Skeletal muscle tissue (tissue), 4 donors: ENCODE measurements around the gene DPEP2NB. TPM values are rescaled to one million over a fixed set of nuclear protein-coding genes. Genes with fewer than 3 reads are reported as not detected.
"Not testable (repeated sequence)": the region's sequence is repeated elsewhere in the genome, so short reads cannot be mapped to it uniquely, and the experiment has no call there.

Source experiments
- H3K27ac ChIP-seq: one replicate; pipeline ENCODE4 v1.7.0; 2013; ENCODE audit warnings: mild to moderate bottlenecking, low read depth, low read length, inconsistent platforms
- H3K27me3 ChIP-seq, 3 donors: one replicate each; pipeline ENCODE4 v1.7.0; 2013; ENCODE audit warnings: low read length in 3 of 3; ENCODE audit not compliant: control insufficient read depth in 3 of 3, insufficient read depth in 3 of 3
- H3K36me3 ChIP-seq, 3 donors: one replicate each; pipeline ENCODE4 v1.7.0; 2013; ENCODE audit warnings: low read length in 3 of 3; ENCODE audit not compliant: control insufficient read depth in 3 of 3, insufficient read depth in 3 of 3
- H3K4me1 ChIP-seq, 3 donors: one replicate each; pipeline ENCODE4 v1.7.0; 2013; ENCODE audit warnings: low read length in 3 of 3, mild to moderate bottlenecking in 3 of 3; ENCODE audit not compliant: control insufficient read depth in 3 of 3, insufficient read depth in 3 of 3
- H3K4me3 ChIP-seq, 3 donors: one replicate each; pipeline ENCODE4 v1.7.0; 2013; ENCODE audit warnings: low read length in 3 of 3
- H3K9ac ChIP-seq, 3 donors: one replicate each; pipeline ENCODE4 v1.7.0; 2013; ENCODE audit warnings: low read length in 3 of 3, mild to moderate bottlenecking in 3 of 3, moderate library complexity in 2 of 3, low read depth in 1 of 3
- H3K9me3 ChIP-seq, 3 donors: one replicate each; pipeline ENCODE4 v1.7.0; 2013; ENCODE audit warnings: low read length in 3 of 3; ENCODE audit not compliant: control insufficient read depth in 3 of 3
- total RNA-seq: library from RNA; depleted of rRNA; stranded (reverse); fragments of >200 nt; gene quantifications from one replicate; pipeline ENCODE4 v1.2.3, GENCODE V29; 2014
- donor health status: Osteomylitis.

The DPEP2NB gene
- total RNA-seq, 1 donor from 2014 or later, result not detected

DNA sequence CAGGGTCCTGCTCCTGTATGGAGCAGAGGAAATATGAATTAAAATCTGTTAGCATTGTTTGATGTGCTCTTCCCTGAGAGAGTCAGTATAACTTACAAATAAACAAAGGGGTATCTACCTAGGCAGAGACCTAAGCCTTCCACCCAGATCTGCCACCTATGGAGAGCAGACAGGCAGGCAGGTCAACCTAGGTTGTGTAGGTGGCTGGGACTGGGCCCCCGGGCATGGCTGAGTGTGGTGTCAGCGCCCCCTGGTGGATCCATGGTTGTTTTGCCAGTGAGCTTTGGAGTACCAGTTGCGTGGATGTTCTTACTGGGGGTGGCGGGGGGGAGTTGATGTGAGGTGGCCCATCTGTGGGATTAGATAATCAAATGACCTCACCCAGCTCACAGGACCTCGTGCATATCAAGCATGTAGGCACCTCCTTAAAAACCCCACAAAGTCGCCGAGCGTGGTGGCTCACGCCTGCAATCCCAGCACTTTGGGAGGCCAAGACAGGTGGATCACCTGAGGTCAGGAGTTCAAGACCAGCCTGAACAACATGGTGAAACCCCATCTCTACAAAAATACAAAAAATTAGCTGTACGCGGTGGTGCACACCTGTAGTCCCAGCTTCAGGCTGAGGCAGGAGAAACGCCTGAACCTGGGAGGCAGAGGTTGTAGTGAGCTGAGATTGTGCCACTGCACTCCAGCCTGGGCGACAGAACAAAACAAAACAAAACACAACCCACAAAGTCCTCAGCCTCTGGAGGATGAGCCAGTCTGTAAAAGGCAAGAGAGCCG, 25.0 kb upstream of the DPEP2NB start:
- Histone ChIP-seq H3K4me1 (peaks cover 0 to 8% (median 4%) of the 10 kb centered on the region in 3 donors), H3K9ac (no peak overlapping the region), H3K27ac (no peak overlapping the region), H3K27me3 (no peaks in the 10 kb centered on the region), H3K9me3 (no peaks in the 10 kb centered on the region), H3K4me3 (no peak overlapping the region), H3K36me3 (no peaks in the 10 kb centered on the region)

DNA sequence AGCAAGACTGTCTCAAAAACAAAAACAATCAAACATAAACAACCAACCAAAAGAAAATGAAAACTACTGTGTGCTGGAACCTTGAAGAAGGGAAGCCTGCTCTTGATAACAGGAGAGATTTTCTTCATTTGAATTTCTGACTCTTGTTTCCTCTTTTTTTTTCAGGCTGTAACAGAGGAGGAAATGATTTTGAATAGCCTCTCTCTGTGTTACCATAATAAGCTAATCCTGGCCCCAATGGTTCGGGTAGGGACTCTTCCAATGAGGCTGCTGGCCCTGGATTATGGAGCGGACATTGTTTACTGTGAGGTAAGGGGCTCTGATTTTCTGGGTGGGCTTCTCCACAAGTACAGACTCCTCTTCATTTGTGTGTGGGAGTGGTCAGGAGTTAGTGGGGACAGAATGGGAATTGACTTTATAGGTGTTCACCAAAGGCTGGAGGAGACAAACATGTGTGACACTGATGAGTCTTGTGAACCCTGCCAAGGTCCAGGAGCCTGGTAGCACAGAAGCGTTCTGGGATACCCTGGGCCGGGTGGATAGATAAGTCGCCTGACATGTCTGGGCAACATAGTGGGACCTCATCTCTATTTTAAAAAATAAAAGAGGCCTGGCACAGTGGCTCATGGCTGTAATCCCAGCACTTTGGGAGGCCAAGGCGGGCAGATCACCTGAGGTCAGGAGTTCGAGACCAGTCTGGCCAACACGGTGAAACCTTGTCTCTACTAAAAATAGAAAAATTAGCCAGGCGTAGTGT, 22.3 kb upstream of the DPEP2NB start:
- H3K27ac ChIP-seq, result peak overlapping the region; percentile 52
- peaks cover 4 to 10% (median 6%) of the 10 kb centered on the region in 3 donors for H3K4me1 ChIP-seq
- no peaks in the 10 kb centered on the region for H3K27me3 ChIP-seq
- no peaks in the 10 kb centered on the region for H3K9me3 ChIP-seq
- H3K4me3 ChIP-seq, result no peak overlapping the region
- H3K9ac ChIP-seq, result no peak overlapping the region
- no peaks in the 10 kb centered on the region for H3K36me3 ChIP-seq

DNA sequence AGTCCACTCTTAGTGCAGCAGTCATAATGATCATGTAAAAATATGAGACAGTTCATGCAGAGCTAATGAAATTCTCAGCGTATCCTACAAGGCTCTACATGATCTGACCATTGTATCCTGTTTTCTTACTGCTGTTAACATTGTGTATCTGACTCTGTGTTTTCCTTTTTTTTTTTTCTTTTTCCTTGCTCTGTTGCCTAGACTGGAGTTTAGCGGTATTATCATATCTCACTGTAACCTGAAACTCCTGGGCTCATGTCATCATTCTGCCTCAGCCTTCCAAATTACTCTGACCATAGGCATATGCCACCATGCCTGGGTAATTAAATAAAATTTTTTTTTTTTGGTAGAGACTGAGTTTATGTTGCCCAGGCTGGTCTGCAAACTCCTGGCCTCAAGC, 19.5 kb upstream of the DPEP2NB start:
- no peaks in the 10 kb centered on the region for H3K27me3 ChIP-seq
- H3K27ac ChIP-seq, result no peak overlapping the region
- H3K9ac ChIP-seq, result no peak overlapping the region

DNA sequence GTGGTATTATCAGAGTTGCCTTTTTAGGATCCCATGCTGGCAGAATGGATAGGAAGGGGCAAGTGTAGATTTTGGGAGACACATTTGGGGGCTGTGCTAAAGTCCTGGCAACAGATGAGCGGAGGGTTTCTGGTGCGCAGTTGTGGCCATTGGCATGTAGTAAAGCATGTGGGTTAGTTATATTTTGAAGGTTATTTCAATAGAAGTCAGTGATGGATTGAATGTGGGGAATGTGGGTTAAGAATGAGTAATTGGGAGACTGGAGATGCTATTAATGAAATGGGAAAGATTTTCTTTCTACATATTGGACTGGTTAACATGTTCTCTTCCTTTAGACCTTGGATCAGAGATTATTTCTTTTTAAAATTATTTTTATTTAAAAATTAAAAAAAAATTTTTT, 17.4 kb upstream of the DPEP2NB start:
- H3K27ac ChIP-seq, result no peak overlapping the region
- no peak overlapping the region for H3K9ac ChIP-seq
- peaks cover 2 to 9% (median 6%) of the 10 kb centered on the region in 3 donors for H3K36me3 ChIP-seq

More for the DNA sequence above, 19.5 kb upstream of the DPEP2NB start:
- peaks cover 0 to 4% (median 2%) of the 10 kb centered on the region in 3 donors for H3K36me3 ChIP-seq
- no peak overlapping the region for H3K4me3 ChIP-seq
- peaks cover 4 to 13% (median 7%) of the 10 kb centered on the region in 3 donors for H3K4me1 ChIP-seq
- H3K9me3 ChIP-seq, result no peaks in the 10 kb centered on the region

DNA sequence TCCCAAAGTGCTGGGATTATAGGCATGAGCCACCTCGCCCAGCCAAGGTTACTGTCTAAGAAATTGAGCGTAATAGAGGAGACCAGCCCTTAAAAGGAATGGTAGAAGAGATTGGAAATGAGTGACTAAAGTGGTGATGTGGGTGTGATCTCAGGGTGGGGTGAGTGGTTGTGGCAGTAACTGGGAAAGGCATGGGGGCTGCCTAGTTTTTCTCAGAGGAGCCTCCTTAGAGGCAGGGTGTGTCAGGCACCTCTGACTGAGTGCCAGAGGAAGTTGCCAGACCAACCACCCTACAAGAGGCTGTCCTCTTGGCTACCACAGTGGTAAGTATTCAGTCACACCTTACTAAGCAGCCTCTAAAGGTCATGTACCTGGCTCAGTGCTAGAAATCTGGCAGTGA, 16.2 kb upstream of the DPEP2NB start:
- peaks cover 2 to 17% (median 6%) of the 10 kb centered on the region in 3 donors for H3K36me3 ChIP-seq

More for the DNA sequence above, 17.4 kb upstream of the DPEP2NB start:
- Histone ChIP-seq H3K4me1 (peaks cover 3 to 13% (median 6%) of the 10 kb centered on the region in 3 donors), H3K9me3 (no peaks in the 10 kb centered on the region), H3K27me3 (no peaks in the 10 kb centered on the region), H3K4me3 (no peak overlapping the region)

DNA sequence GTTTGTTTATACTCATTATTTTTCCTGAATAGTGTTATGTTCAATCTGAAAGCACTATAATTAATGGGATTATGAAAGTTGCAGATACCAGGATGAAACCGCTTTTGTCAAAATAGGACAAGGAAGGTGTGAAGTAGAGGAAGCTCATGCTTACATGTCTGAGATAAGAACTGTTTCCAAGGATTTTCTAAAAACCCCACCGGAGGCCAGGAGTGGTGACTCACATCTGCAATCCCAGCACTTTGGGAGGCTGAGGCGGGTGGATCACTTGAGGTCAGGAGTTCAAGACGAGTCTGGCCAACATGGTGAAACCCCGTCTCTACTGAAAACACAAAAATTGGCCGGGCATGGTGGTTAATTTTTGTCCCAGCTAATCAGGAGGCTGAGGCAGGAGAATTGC, 14.4 kb upstream of the DPEP2NB start:
- H3K36me3 ChIP-seq, result peaks cover 2 to 23% (median 10%) of the 10 kb centered on the region in 3 donors
- not testable (repeated sequence) for H3K9ac ChIP-seq, H3K27ac ChIP-seq, H3K9me3 ChIP-seq, H3K27me3 ChIP-seq, H3K4me1 ChIP-seq, H3K4me3 ChIP-seq

More for the DNA sequence above, 16.2 kb upstream of the DPEP2NB start:
- Histone ChIP-seq H3K9ac (no peak overlapping the region), H3K27ac (no peak overlapping the region), H3K4me1 (peaks cover 0 to 13% (median 2%) of the 10 kb centered on the region in 3 donors), H3K4me3 (no peak overlapping the region), H3K27me3 (no peaks in the 10 kb centered on the region), H3K9me3 (no peaks in the 10 kb centered on the region)

DNA sequence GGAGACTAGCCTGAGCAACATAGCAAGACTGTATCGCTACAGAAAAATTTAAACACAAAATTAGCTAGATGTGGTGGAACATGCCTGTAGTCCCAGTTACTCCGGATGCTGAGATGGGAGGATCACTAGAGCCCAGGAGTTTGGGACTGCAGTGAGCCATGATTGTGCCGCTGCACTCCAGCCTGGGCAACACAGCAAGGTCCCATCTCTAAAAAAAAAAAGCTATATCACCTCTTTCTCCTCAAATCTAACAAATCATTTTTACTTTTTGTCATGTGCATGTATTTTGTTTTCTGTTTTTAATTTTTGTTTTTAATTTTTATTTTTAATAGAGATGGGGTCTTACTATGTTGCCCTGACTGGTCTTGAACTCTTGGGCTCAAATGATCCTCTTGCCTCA, 13.3 kb upstream of the DPEP2NB start:
- peaks cover 2 to 23% (median 10%) of the 10 kb centered on the region in 3 donors for H3K36me3 ChIP-seq
- peaks cover 1 to 8% (median 5%) of the 10 kb centered on the region in 3 donors for H3K4me1 ChIP-seq
- H3K4me3 ChIP-seq, result no peak overlapping the region
- no peaks in the 10 kb centered on the region for H3K9me3 ChIP-seq
- no peaks in the 10 kb centered on the region for H3K27me3 ChIP-seq
- no peak overlapping the region for H3K27ac ChIP-seq
- no peak overlapping the region for H3K9ac ChIP-seq

DNA sequence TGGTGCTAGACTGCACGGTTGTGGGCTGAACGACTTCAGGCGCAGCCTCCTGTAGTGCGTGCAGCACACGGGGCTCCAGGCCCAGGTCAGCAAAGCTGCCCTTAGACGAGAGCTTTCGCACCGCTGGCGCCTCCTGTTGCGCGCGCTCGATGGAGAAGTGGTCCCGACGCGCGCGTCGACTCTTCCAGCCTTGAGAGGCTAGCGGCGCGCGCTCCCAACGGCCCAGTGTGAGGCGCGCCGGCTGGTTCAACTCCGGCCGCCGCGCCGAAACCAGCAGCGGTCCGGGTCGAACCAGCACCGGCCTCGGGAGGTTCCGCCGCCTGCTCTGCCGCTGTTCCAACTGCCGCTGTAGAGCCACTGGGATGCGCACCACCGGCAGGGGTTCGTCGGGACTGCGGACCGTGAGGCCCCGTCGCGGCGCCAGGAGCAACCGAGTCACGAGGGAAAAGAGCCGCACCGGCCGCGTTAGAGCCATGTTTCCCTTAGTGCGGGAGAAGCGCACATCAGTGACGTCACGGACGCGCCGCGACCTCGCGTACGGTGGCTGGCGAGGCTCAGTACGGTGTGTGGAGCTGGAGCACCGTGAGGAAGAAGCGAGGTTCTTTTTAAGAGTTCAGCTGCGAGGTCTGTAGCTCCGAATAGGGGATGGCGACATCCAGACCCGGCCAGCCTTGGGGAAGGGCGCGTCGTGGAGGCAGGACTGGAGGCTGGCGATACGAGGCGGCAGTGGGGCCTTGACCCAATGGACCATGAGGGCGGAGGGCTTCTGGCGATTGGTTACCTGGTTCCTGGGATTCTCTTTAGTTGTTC, 7.2 kb upstream of the DPEP2NB start, which contains the start of the genes DDX28 and DUS2:
DDX28 (minus strand) TSS at position 505 of the 810 bp plus-strand sequence; CDS start at position 475, 30 bp downstream.
DUS2 (plus strand) TSS at position 557 of the 810 bp plus-strand sequence. CDS start 14,740 bp downstream, outside the sequence.
- Histone ChIP-seq H3K9me3 (no peaks in the 10 kb centered on the region), H3K27ac (peak within 1 kb of the TSS; percentile 86), H3K36me3 (peaks cover 12 to 16% (median 13%) of the 10 kb centered on the region in 3 donors)

DNA sequence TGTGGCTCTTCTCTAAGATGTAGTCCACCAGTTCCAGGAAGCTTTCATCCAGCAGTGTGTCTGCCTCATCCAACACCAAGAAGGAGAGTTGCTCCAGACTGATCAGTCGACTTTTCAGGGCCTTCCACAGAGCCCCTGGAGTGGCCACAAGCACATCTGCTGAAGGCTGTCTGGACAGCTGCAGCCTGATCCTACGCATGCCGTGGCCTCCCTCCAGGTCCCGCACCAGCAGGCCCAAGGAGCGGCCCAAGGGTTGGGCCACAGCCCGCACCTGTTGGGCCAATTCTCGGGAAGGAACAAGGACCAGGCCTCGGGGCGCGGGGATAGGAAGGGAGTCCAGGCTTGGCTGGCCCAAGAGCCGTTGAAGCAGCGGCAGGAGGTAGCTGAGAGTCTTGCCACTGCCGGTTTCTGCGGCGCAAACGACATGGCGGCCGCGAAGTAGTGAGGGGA, 6.6 kb upstream of the DPEP2NB start:
- Histone ChIP-seq H3K27me3 (no peaks in the 10 kb centered on the region), H3K9ac (peak overlapping the region; percentile 98 to 99 (median 99)), H3K4me3 (peak overlapping the region; percentile 98 to 100 (median 99)), H3K9me3 (no peaks in the 10 kb centered on the region), H3K4me1 (peaks cover 23 to 34% (median 30%) of the 10 kb centered on the region in 3 donors), H3K27ac (peak overlapping the region; percentile 86), H3K36me3 (peaks cover 10 to 13% (median 12%) of the 10 kb centered on the region in 3 donors)

More for the DNA sequence above, 7.2 kb upstream of the DPEP2NB start, which contains the start of the genes DDX28 and DUS2:
- Histone ChIP-seq H3K4me1 (peaks cover 23 to 34% (median 30%) of the 10 kb centered on the region in 3 donors), H3K4me3 (peak within 1 kb of the TSS; percentile 98 to 100 (median 99)), H3K9ac (peak within 1 kb of the TSS; percentile 98 to 99 (median 99)), H3K27me3 (no peaks in the 10 kb centered on the region)
